Measurements from ENCODE around the gene IP6K3. TPM values are rescaled to one million over a fixed set of nuclear protein-coding genes. Genes with fewer than 3 reads are reported as not detected.
A peak's percentile ranks its signal among the peaks of the same experiment; 100 is the strongest.

The IP6K3 gene
- total RNA-seq, 1 donor from 2014 or later, result not detected

- intact Hi-C loops (cut with micrococcal nuclease), result loop anchor here (1.0 to 5.0 kb wide), 2 partner anchors 51 to 175 kb away; partner anchors contain the start of gene UQCC2
Observed at GRCh38 chr6:33762713-33763112, 16.0 kb upstream of the IP6K3 start.

GRCh38 chr6:33761922-33762629, 15.4 kb upstream of the IP6K3 start:
- Mint-ChIP-seq H3K4me1 (ENCODE audit: low read depth) (no peaks in the 10 kb centered on the region), H3K36me3 (ENCODE audit: low read depth) (no peaks in the 10 kb centered on the region), H3K27ac (no peak overlapping the region), H3K27me3 (ENCODE audit: insufficient read depth) (peaks cover 2% of the 10 kb centered on the region), H3K4me3 (no peak overlapping the region), H3K9me3 (no peaks in the 10 kb centered on the region)
- DNase-seq (ENCODE audit: low spot score), result peak; percentile 31
- intact Hi-C loops (cut with micrococcal nuclease), result loop anchor here (1.0 to 5.0 kb wide), 2 partner anchors 51 to 175 kb away; partner anchors contain the start of gene UQCC2

More at GRCh38 chr6:33762713-33763112, 16.0 kb upstream of the IP6K3 start:
- Mint-ChIP-seq H3K27me3 (ENCODE audit: insufficient read depth) (peaks cover 7% of the 10 kb centered on the region), H3K4me3 (no peak overlapping the region), H3K27ac (no peak overlapping the region), H3K36me3 (ENCODE audit: low read depth) (no peaks in the 10 kb centered on the region), H3K4me1 (ENCODE audit: low read depth) (no peaks in the 10 kb centered on the region), H3K9me3 (no peaks in the 10 kb centered on the region)
- DNase-seq (ENCODE audit: low spot score), result no peak

GRCh38 chr6:33761581-33761921, 14.8 kb upstream of the IP6K3 start:
- no peaks in the 10 kb centered on the region for H3K9me3 Mint-ChIP-seq
- peaks cover 2% of the 10 kb centered on the region for H3K27me3 Mint-ChIP-seq (ENCODE audit: insufficient read depth)
- H3K4me3 Mint-ChIP-seq, result no peak overlapping the region
- no peak overlapping the region for H3K27ac Mint-ChIP-seq
- no peaks in the 10 kb centered on the region for H3K4me1 Mint-ChIP-seq (ENCODE audit: low read depth)
- intact Hi-C loops (cut with micrococcal nuclease), result loop anchor here (5.0 kb wide), 1 partner anchor 174 kb away; no protein-coding TSS in a partner anchor
- DNase-seq (ENCODE audit: low spot score), result no peak
- H3K36me3 Mint-ChIP-seq (ENCODE audit: low read depth), result no peaks in the 10 kb centered on the region

DNA sequence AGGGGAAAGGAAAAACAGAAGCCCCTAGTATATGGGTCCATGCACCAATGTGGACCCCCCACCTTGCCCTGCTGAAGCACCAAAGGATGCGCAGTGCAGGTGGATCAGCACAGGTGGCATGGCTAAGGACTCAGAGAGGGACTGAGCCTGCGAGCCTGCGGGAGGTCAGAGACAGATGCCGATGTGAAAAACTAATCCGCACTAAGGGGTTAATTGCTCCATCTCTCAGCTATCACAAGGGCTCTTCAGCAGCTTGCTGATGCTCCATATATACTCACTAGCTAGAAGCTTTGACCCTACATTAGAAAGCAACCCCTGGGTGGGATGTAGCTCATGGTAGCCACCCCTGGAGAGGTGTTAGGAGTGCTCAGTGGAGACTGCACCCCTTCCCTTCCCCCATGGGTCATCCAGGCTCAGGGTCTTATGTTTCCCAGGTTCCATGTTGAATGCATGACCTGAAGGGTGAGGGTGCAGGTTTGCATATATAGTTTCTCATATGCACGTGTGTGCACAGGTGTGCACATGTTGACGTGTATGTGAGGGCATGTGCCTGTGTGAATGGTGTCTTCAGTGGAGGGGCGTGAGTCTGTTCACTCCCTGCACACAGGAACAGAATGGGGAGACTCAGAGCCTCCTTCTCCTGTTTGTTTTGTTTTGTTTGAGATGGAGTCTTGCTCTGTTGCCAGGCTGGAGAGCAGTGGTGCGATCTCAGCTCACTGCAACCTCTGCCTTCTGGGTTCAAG, 13.4 kb upstream of the IP6K3 start:
- H3K4me1 Mint-ChIP-seq (ENCODE audit: low read depth), result no peaks in the 10 kb centered on the region
- no peak overlapping the region for H3K4me3 Mint-ChIP-seq
- DNase-seq (ENCODE audit: low spot score), result no peak
- H3K27me3 Mint-ChIP-seq (ENCODE audit: insufficient read depth), result peaks cover 1% of the 10 kb centered on the region
- no peaks in the 10 kb centered on the region for H3K36me3 Mint-ChIP-seq (ENCODE audit: low read depth)
- no peak overlapping the region for H3K27ac Mint-ChIP-seq
- H3K9me3 Mint-ChIP-seq, result no peaks in the 10 kb centered on the region
- intact Hi-C loops (cut with micrococcal nuclease), result loop anchor here (5.0 kb wide), 1 partner anchor 173 kb away; no protein-coding TSS in a partner anchor

- Mint-ChIP-seq H3K27me3 (ENCODE audit: insufficient read depth) (peaks cover 1% of the 10 kb centered on the region), H3K4me3 (no peak overlapping the region), H3K9me3 (no peaks in the 10 kb centered on the region), H3K27ac (no peak overlapping the region), H3K36me3 (ENCODE audit: low read depth) (no peaks in the 10 kb centered on the region), H3K4me1 (ENCODE audit: low read depth) (no peaks in the 10 kb centered on the region)
- DNase-seq (ENCODE audit: low spot score), result no peak
- intact Hi-C loops (cut with micrococcal nuclease), result no loop called here
Observed at GRCh38 chr6:33758815-33759216, 12.1 kb upstream of the IP6K3 start.

- DNase-seq (ENCODE audit: low spot score), result no peak
- peaks cover 1% of the 10 kb centered on the region for H3K27me3 Mint-ChIP-seq (ENCODE audit: insufficient read depth)
- intact Hi-C loops (cut with micrococcal nuclease), result no loop called here
- H3K4me1 Mint-ChIP-seq (ENCODE audit: low read depth), result no peaks in the 10 kb centered on the region
- H3K27ac Mint-ChIP-seq, result no peak overlapping the region
- no peaks in the 10 kb centered on the region for H3K36me3 Mint-ChIP-seq (ENCODE audit: low read depth)
- H3K4me3 Mint-ChIP-seq, result no peak overlapping the region
- H3K9me3 Mint-ChIP-seq, result no peaks in the 10 kb centered on the region
Observed at GRCh38 chr6:33757906-33758305, 11.2 kb upstream of the IP6K3 start.

DNA sequence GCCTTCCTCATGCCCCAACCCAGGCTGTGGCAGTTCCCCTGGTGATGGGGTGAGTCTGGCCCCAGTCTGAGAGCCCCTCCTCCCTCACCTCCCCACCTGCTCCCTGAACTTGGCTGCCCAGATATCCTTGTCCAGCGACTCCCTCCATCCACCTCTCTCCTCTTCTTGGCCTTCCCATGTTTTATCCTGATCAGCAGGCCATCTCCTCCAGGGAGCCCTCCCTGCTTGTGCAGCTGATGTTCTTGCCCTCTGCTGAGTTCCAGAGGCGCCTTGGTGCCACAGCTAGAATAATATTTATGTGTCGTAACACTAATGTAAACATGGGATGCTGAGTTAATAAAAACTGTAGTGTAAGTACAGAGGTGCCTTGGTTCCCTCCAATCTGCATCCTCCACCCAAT, 10.4 kb upstream of the IP6K3 start:
- Mint-ChIP-seq H3K4me3 (no peak overlapping the region), H3K9me3 (no peaks in the 10 kb centered on the region), H3K27ac (no peak overlapping the region), H3K27me3 (ENCODE audit: insufficient read depth) (peaks cover 1% of the 10 kb centered on the region), H3K4me1 (ENCODE audit: low read depth) (no peaks in the 10 kb centered on the region), H3K36me3 (ENCODE audit: low read depth) (no peaks in the 10 kb centered on the region)
- no peak for DNase-seq (ENCODE audit: low spot score)
- intact Hi-C loops (cut with micrococcal nuclease), result no loop called here

- Mint-ChIP-seq H3K27ac (no peak overlapping the region), H3K4me3 (no peak overlapping the region), H3K9me3 (no peaks in the 10 kb centered on the region), H3K4me1 (ENCODE audit: low read depth) (no peaks in the 10 kb centered on the region), H3K36me3 (ENCODE audit: low read depth) (no peaks in the 10 kb centered on the region), H3K27me3 (ENCODE audit: insufficient read depth) (peaks cover 1% of the 10 kb centered on the region)
- intact Hi-C loops (cut with micrococcal nuclease), result no loop called here
- no peak for DNase-seq (ENCODE audit: low spot score)
Observed at GRCh38 chr6:33756211-33756954, 9.7 kb upstream of the IP6K3 start.

GRCh38 chr6:33755070-33755869, 8.6 kb upstream of the IP6K3 start:
- no peaks in the 10 kb centered on the region for H3K36me3 Mint-ChIP-seq (ENCODE audit: low read depth)
- no peak for DNase-seq (ENCODE audit: low spot score)
- no peak overlapping the region for H3K27ac Mint-ChIP-seq
- H3K27me3 Mint-ChIP-seq (ENCODE audit: insufficient read depth), result peaks cover 1% of the 10 kb centered on the region
- no peak overlapping the region for H3K4me3 Mint-ChIP-seq
- intact Hi-C loops (cut with micrococcal nuclease), result no loop called here
- no peaks in the 10 kb centered on the region for H3K9me3 Mint-ChIP-seq
- no peaks in the 10 kb centered on the region for H3K4me1 Mint-ChIP-seq (ENCODE audit: low read depth)

DNA sequence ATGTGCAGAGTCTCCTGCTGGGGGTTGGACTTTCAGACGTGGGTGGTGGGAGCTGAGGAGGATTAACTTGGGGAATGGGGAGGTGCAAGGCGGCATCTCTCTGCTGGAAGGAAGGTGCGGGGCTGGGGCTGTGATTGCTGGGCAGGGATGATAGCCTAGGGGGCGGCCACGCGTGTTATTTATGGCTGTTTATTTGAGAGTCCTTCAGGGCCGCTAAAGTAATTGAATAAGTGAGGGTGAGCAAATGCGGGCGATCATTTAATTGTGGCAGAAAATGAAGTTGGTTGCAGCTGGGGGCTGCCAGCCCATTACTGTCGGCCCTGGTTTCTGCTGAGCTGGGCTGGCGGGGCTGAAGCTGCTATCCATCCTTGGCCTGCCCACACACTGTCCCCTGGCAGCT, 7.5 kb upstream of the IP6K3 start:
- no peak overlapping the region for H3K27ac Mint-ChIP-seq
- peaks cover 1% of the 10 kb centered on the region for H3K27me3 Mint-ChIP-seq (ENCODE audit: insufficient read depth)
- H3K4me3 Mint-ChIP-seq, result no peak overlapping the region
- H3K4me1 Mint-ChIP-seq (ENCODE audit: low read depth), result no peaks in the 10 kb centered on the region
- intact Hi-C loops (cut with micrococcal nuclease), result no loop called here
- H3K9me3 Mint-ChIP-seq, result no peaks in the 10 kb centered on the region
- no peak for DNase-seq (ENCODE audit: low spot score)
- no peaks in the 10 kb centered on the region for H3K36me3 Mint-ChIP-seq (ENCODE audit: low read depth)

DNA sequence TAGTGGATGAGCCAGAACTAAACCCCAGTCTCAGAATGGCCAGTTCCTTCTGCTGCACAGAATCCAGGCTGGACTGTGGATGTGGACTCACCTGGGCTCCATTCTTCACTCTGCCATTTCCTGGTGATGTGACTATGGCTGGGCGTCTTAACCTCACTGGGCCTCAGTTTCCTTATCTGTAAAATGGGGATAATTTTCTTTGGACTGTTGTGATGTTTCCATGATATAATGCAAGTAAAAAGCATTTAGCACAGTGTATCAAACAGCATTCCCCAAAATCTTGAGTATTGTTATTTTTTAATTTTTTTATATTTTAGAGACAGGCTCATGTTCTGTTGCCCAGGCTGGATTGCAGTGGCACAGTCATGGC, 5.9 kb upstream of the IP6K3 start:
- H3K27me3 Mint-ChIP-seq (ENCODE audit: insufficient read depth), result peaks cover 7% of the 10 kb centered on the region
- H3K27ac Mint-ChIP-seq, result no peak overlapping the region
- no peaks in the 10 kb centered on the region for H3K36me3 Mint-ChIP-seq (ENCODE audit: low read depth)

DNA sequence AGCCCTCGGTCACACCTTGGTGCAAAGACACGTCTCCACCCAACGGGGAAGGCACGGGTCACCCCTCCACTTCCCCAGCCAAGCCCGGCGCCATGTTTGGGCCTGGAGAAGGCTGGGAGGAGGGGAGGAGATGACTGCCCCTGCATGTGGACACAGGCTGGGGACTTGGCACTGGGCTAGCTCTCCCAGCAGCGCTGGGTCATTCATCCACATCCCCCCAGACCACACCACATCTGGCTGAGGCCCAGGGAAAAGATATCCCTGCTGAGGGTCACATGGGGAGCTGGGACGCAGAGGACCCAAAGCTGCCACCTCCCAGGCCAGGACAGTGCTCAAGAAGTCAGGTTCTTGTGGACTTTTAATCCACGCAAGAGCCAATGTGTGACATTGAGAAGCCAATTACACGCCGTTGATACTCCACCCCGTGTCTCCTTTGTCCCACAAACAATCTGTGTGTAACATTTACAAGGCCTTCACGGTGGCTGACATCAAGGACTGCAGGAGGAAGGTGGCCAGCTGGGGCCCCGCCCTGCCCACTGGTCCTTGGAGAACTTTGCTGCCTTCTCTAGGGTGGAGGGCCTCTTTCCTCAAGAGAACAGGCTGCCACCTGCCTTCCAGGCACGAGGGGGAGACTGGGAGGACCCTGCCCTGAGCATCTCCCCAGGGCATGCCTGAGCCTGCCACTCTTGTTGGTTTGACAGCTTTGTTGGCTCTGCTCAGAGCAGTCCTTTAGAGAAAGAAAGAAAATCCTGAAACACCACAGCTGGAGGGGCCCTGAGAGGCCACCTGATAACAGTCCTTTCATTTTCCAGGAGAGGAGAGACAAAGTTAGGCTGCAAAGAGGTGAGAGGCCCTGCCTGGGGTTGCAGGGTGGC, 5.3 kb upstream of the IP6K3 start:
- no peak for DNase-seq (ENCODE audit: low spot score)
- intact Hi-C loops (cut with micrococcal nuclease), result no loop called here
- Mint-ChIP-seq H3K4me1 (ENCODE audit: low read depth) (no peaks in the 10 kb centered on the region), H3K9me3 (no peaks in the 10 kb centered on the region), H3K27me3 (ENCODE audit: insufficient read depth) (peaks cover 11% of the 10 kb centered on the region), H3K36me3 (ENCODE audit: low read depth) (no peaks in the 10 kb centered on the region), H3K4me3 (no peak overlapping the region), H3K27ac (no peak overlapping the region)

More for the DNA sequence above, 5.9 kb upstream of the IP6K3 start:
- intact Hi-C loops (cut with micrococcal nuclease), result no loop called here
- H3K4me3 Mint-ChIP-seq, result no peak overlapping the region
- H3K4me1 Mint-ChIP-seq (ENCODE audit: low read depth), result no peaks in the 10 kb centered on the region
- no peak for DNase-seq (ENCODE audit: low spot score)
- H3K9me3 Mint-ChIP-seq, result no peaks in the 10 kb centered on the region

Measured in activated T-helper 1 cell treated with anti-CD3 and anti-CD28 coated beads, Interleukin-12 subunit alpha, Interleukin-12 subunit beta, Interleukin-2, Interleukin-4 antibody, amounts not matched to agents 30 ng/mL and 10 ng/mL and 1 ng/mL, durations not matched to agents 14 hours and 24 hours and 36 hours (primary cell).